Subcutaneous abdominal adipose tissue (tissue), 5 donors: ENCODE measurements around the gene NDUFB6.
"Not testable (repeated sequence)": the region's sequence is repeated elsewhere in the genome, so short reads cannot be mapped to it uniquely, and the experiment has no call there.

ENCODE experiments used
- H3K27ac ChIP-seq: one replicate; pipeline ENCODE4 v1.7.0; 2013; ENCODE audit warnings: low read depth, mild to moderate bottlenecking, inconsistent platforms, low read length, moderate library complexity
- H3K27me3 ChIP-seq, 5 donors: one replicate each; pipeline ENCODE4 v1.7.0; 2013; ENCODE audit warnings: low read length in 5 of 5, inconsistent platforms in 1 of 5; ENCODE audit not compliant: control insufficient read depth in 5 of 5, insufficient read depth in 4 of 5
- H3K36me3 ChIP-seq, 5 donors: one replicate each; pipeline ENCODE4 v1.7.0; 2013; ENCODE audit warnings: low read length in 5 of 5; ENCODE audit not compliant: control insufficient read depth in 5 of 5, insufficient read depth in 5 of 5
- H3K4me1 ChIP-seq, 5 donors: one replicate each; pipeline ENCODE4 v1.7.0; 2013; ENCODE audit warnings: low read length in 5 of 5, mild to moderate bottlenecking in 3 of 5, moderate library complexity in 1 of 5; ENCODE audit not compliant: control insufficient read depth in 5 of 5, insufficient read depth in 5 of 5
- H3K4me3 ChIP-seq, 5 donors: one replicate each; pipeline ENCODE4 v1.7.0; 2013; ENCODE audit warnings: low read length in 5 of 5, low read depth in 1 of 5
- H3K9ac ChIP-seq, 5 donors: one replicate each; pipeline ENCODE4 v1.7.0; 2013; ENCODE audit warnings: low read length in 5 of 5, mild to moderate bottlenecking in 4 of 5, moderate library complexity in 3 of 5
- H3K9me3 ChIP-seq, 5 donors: one replicate each; pipeline ENCODE4 v1.7.0; 2013; ENCODE audit warnings: low read length in 5 of 5; ENCODE audit not compliant: control insufficient read depth in 5 of 5
- donor health status: healthy.
- donor health status: healthy.
- donor health status: healthy.
- donor health status: healthy.
- donor health status: healthy.

NDUFB6 gene

GRCh38 chr9:32572900-32573523, at the start of gene NDUFB6:
TSS of gene NDUFB6 (minus strand) at chr9:32573159. CDS start at chr9:32573060, 99 bp downstream.
- peak within 1 kb of the TSS; percentile 87 to 92 (median 89) for H3K9ac ChIP-seq
- no peaks in the 10 kb centered on the region for H3K27me3 ChIP-seq
- peaks cover 0 to 9% (median 6%) of the 10 kb centered on the region in 5 donors for H3K36me3 ChIP-seq
- H3K4me1 ChIP-seq = peaks cover 2 to 30% (median 20%) of the 10 kb centered on the region in 5 donors
- H3K4me3 ChIP-seq = peak within 1 kb of the TSS; percentile 92 to 99 (median 97)
- H3K9me3 ChIP-seq = no peaks in the 10 kb centered on the region
- peak within 1 kb of the TSS; percentile 88 for H3K27ac ChIP-seq

- Histone ChIP-seq H3K4me1 (no peaks in the 10 kb centered on the region), H3K36me3 (no peaks in the 10 kb centered on the region), H3K4me3 (no peak overlapping the region), H3K9me3 (no peaks in the 10 kb centered on the region), H3K9ac (no peak overlapping the region), H3K27ac (no peak overlapping the region), H3K27me3 (peaks cover 0 to 8% (median 4%) of the 10 kb centered on the region in 5 donors)
Measured at GRCh38 chr9:32618261-32618660, 45.3 kb upstream of the NDUFB6 start.

GRCh38 chr9:32606811-32607210, 33.9 kb upstream of the NDUFB6 start:
- Histone ChIP-seq H3K4me3 (no peak overlapping the region), H3K27ac (no peak overlapping the region), H3K9ac (no peak overlapping the region), H3K4me1 (no peaks in the 10 kb centered on the region), H3K36me3 (no peaks in the 10 kb centered on the region), H3K9me3 (peaks cover 2 to 8% (median 7%) of the 10 kb centered on the region in 5 donors), H3K27me3 (peaks cover 0 to 2% (median 0%) of the 10 kb centered on the region in 5 donors)

GRCh38 chr9:32603914-32604852, 31.2 kb upstream of the NDUFB6 start:
- no peak overlapping the region for H3K27ac ChIP-seq
- H3K4me1 ChIP-seq = no peaks in the 10 kb centered on the region
- peaks cover 2 to 8% (median 7%) of the 10 kb centered on the region in 5 donors for H3K9me3 ChIP-seq
- H3K9ac ChIP-seq = no peak overlapping the region
- no peaks in the 10 kb centered on the region for H3K36me3 ChIP-seq
- H3K4me3 ChIP-seq = no peak overlapping the region
- peaks cover 0 to 2% (median 0%) of the 10 kb centered on the region in 5 donors for H3K27me3 ChIP-seq

GRCh38 chr9:32599021-32599420, 26.1 kb upstream of the NDUFB6 start:
- not testable (repeated sequence) for H3K4me1 ChIP-seq, H3K4me3 ChIP-seq, H3K9me3 ChIP-seq, H3K9ac ChIP-seq, H3K27ac ChIP-seq, H3K27me3 ChIP-seq, H3K36me3 ChIP-seq

- no peaks in the 10 kb centered on the region for H3K9me3 ChIP-seq
Measured at GRCh38 chr9:32596936-32597335, 24.0 kb upstream of the NDUFB6 start.

GRCh38 chr9:32596096-32596865, 23.3 kb upstream of the NDUFB6 start:
- Histone ChIP-seq H3K27ac (no peak overlapping the region), H3K4me1 (no peaks in the 10 kb centered on the region), H3K4me3 (no peak overlapping the region)

More at GRCh38 chr9:32596936-32597335, 24.0 kb upstream of the NDUFB6 start:
- H3K4me3 ChIP-seq = no peak overlapping the region
- H3K27me3 ChIP-seq = peaks cover 0 to under 1% (median 0%) of the 10 kb centered on the region in 5 donors
- no peak overlapping the region for H3K9ac ChIP-seq
- no peaks in the 10 kb centered on the region for H3K4me1 ChIP-seq
- H3K27ac ChIP-seq = no peak overlapping the region
- H3K36me3 ChIP-seq = no peaks in the 10 kb centered on the region

GRCh38 chr9:32590898-32591297, 17.9 kb upstream of the NDUFB6 start:
- peaks cover 0 to under 1% (median 0%) of the 10 kb centered on the region in 5 donors for H3K27me3 ChIP-seq
- H3K9ac ChIP-seq = no peak overlapping the region
- H3K36me3 ChIP-seq = no peaks in the 10 kb centered on the region
- no peak overlapping the region for H3K27ac ChIP-seq
- no peaks in the 10 kb centered on the region for H3K4me1 ChIP-seq
- no peak overlapping the region for H3K4me3 ChIP-seq
- H3K9me3 ChIP-seq = no peaks in the 10 kb centered on the region

More at GRCh38 chr9:32596096-32596865, 23.3 kb upstream of the NDUFB6 start:
- no peaks in the 10 kb centered on the region for H3K36me3 ChIP-seq
- H3K27me3 ChIP-seq = no peaks in the 10 kb centered on the region
- no peak overlapping the region for H3K9ac ChIP-seq
- H3K9me3 ChIP-seq = no peaks in the 10 kb centered on the region

GRCh38 chr9:32590476-32590875, 17.5 kb upstream of the NDUFB6 start:
- Histone ChIP-seq H3K4me1 (no peaks in the 10 kb centered on the region), H3K27me3 (peaks cover 0 to 3% (median 0%) of the 10 kb centered on the region in 5 donors), H3K36me3 (no peaks in the 10 kb centered on the region), H3K9ac (no peak overlapping the region), H3K9me3 (no peaks in the 10 kb centered on the region), H3K27ac (no peak overlapping the region), H3K4me3 (no peak overlapping the region)
